HG02981 (cell line): ENCODE data around the gene NRARP.
"Not testable (repeated sequence)": the region's sequence is repeated elsewhere in the genome, so short reads cannot be mapped to it uniquely, and the experiment has no call there.

Experiments used
- ATAC-seq: cut with Tn5 transposase; IDR thresholded peaks from one replicate; pipeline ENCODE4 v1.9.1; 2021; ENCODE audit warnings: mild to moderate bottlenecking, moderate library complexity; ENCODE audit not compliant: unreplicated experiment

The NRARP gene

GRCh38 chr9:137266162-137266527, 35.9 kb downstream of the NRARP start:
- no peak for ATAC-seq

DNA sequence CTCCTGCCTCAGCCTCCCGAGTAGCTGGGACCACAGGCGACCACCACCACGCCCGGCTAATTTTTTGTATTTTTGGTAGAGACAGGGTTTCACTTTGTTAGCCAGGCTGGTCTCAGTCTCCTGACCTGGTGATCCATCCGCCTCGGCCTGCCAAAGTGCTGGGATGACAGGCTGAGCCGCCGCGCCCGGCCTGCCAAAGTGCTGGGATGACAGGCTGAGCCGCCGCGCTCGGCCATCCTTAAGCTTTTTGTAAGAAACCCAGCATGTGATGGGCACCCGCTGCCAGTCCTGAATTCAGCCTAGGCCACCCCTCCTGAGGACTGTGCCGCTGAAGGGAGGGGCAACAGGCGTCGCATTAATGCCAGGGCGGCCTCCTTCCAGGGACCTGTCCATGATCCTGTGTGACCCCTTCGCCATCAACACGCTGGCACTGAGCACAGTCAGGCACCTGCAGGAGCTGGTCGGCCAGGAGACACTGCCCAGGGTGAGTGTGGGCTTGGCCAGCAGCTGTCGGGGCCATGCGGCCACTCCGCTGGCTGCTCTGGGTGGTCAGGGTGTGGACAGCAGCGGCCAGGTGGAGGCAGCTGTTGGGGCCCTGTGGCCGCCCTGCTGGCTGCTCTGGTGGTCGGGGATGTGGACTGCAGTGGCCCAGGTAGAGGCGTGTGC, 36.4 kb downstream of the NRARP start:
- no peak for ATAC-seq

DNA sequence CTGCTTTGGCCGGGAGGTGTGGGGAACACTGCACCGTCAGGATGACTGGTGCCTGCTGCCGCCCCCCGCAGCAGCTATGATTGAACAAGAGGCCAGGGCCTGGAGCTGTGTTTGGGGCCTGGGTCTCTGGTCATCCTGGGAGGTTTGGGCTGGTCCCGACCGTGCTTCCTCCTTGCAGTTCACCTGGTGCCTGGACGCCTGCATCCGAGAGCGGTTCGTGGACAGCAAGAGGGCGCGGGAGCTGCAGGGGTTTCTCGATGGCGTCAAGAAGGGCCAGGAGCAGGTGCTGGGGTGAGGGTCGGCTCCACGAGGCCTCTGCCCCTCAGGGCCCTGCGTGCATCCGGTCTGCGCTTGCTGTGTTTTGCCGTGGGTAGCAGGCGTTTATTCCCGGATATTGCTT, 38.0 kb downstream of the NRARP start:
- no peak for ATAC-seq

DNA sequence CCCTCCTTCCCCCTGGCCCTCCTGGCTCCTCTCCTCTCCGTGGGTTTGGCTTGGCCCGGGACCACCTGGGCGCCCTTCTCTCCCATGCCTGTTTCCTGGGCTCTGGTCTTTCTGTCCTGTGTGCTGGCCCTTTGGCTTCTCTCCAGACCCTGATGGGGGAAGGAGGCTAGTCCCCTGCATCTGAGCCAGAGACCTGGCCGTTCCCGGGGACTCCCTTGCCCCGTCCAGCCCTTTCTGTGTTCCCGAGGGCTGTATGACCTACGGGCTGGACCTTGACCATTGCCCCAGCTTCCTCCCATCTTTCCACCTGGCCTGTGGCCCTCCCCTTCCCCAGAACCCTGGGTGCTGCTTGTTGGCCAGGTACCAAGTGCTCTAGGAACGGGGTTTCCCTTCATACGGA, 38.6 kb downstream of the NRARP start:
- ATAC-seq = no peak

GRCh38 chr9:137262909-137263285, 39.2 kb downstream of the NRARP start:
- no peak for ATAC-seq

DNA sequence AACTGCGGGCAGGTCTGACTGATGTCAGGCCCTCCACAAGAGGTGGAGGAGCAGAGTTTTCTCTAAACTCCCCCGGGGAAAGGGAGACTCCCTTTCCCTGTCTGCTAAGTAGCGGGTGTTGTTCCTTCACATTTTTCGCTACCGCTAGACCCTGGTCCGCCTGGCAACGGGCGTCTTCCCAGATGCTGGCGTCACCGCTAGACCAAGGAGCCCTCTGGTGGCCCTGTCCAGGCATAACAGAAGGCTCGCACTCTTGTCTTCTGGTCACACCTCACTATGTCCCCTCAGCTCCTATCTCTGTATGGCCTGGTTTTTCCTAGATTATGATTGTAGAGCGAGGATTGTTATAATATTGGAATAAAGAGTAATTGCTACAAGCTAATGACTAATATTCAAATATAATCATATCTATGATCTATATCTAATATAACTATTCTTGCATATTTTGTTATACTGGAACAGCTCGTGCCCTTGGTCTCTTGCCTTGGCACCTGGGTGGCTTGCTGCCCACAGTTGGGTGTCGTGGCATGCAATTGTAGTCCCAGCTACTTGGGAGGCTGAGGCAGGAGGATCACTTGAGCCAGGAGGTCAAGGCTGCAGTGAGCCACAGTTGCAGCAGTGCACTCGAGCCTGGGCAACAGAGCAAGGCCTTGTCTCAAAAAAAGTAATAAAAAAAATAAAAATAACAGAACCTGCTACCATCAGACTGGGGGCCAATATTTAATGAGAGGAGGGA, 39.7 kb downstream of the NRARP start:
- ATAC-seq = not testable (repeated sequence)

DNA sequence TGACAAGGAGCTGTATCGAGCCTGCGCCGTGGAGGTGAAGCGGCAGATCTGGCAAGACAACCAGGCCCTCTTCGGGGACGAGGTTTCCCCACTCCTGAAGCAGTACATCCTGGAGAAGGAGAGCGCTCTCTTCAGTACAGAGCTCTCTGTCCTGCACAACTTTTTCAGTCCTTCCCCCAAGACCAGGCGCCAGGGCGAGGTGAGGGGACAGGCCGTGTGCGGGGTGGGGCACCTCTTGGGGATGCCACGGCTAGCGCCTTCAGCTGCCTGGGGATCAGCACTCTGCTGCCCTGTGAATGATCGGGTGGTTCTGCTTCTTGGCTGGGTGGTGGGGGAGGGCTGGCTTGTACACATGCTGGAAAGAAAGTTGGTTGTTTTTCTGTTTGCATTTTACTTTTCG, 45.2 kb downstream of the NRARP start:
- no peak for ATAC-seq

GRCh38 chr9:137256362-137256761, 45.7 kb downstream of the NRARP start:
- no peak for ATAC-seq

- peak; percentile 20 for ATAC-seq
These were observed 46.5 kb downstream of the NRARP start for GRCh38 chr9:137255448-137256114.

GRCh38 chr9:137254624-137255447, 47.2 kb downstream of the NRARP start, which contains the start of gene NELFB:
Gene NELFB, plus strand, starts transcription at chr9:137255327.
- peak; percentile 82 for ATAC-seq

GRCh38 chr9:137253717-137254623, 48.1 kb downstream of the NRARP start:
- ATAC-seq = no peak

DNA sequence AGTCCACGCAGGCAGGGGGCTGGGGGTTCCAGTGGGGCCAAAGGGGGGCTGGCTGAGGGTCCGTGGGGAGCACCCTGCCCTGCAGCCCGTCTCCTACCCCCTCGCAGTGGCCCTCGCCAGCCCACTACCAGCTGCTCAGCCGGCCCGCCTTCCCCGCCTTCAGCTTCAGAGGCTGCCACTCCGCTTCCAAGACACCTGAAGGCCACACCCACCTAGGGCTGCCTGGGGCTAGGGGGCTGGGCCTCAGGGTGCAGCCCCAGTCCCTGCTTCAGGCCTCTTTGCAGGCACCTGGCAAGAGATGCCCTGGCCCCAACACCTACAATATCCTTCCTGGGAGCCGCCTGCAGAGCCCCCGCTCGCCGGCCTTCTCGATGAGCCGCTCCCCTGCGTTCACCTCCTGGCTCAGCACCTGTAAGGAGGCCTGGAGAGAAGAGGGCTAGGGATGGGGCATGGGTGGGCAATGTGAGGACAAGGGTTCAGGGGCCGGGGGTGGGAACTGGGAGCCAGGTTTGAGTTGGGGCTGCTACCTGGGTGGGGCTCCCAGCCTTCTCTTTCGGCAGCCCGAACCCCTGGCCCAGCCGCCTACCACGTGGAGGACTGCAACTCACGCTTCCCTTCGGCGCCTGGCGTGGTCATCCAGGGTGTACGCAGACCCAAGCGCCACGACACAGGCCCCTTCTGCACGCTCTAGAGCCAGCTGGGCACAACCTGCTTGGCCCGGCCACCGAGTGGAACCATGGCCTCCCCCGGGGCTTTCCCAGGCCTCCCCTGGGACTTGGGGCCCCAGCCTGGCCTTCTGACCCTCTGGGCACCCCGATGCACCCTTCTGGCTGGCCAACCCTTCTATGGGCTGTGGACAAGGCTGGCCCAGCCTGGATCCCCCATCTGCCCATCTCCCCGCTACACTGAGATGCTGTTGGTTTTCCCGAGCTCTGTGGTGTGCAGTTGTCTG, 49.2 kb downstream of the NRARP start:
- ATAC-seq = no peak

DNA sequence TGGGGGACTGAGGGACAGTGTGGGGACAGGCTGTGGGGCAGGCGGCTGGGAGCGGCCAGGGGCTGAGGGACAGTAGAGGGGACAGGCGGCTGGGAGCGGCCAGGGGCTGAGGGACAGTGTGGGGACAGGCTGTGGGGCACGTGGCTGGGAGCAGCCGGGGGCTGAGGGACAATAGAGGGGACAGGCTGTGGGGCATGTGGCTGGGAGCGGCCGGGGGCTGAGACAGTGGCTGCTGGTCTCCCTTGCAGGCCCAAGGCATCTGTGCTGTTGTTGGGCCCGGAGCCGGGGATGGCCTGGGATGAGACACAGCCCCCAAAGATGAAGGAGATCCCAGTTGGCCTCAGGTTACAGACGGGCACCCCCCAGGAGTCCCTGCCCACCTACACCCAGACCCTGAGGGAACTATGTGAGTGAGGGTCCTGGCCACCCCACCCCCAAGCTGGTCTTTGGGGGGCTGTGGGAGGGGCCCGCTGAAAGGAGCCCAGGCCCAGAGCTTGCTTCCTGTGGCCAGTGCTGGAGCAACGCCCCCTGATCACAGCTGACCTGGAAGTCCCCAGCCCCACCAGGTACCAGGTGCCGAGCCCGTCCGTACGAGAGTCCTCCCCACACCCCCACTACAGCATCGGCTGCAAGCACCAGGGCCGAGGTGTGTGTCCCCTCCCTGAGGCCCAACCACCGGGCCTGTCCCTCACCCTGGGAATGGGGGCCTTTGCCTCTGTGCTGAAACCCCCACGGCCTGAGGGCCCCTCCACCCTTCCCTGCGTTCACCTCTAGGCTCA, 50.4 kb downstream of the NRARP start:
- no peak for ATAC-seq

DNA sequence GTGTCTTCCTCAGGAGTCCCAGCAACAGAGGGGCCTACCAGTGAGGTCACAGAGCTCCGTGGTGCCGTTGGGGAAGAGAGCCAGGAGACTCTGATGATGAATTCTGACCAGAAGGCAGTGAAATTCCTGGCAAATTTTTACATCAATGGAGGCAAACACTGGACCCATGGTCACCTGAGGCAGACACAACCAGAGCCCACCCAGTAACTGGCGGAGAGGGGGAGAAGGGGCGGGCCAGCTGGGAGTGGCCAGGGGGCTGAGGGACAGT, 50.9 kb downstream of the NRARP start, which contains the start of gene STPG3:
STPG3 (plus strand) TSS at position 93 of the 268 bp plus-strand sequence; CDS start at position 94, 1 bp downstream.
- no peak for ATAC-seq

DNA sequence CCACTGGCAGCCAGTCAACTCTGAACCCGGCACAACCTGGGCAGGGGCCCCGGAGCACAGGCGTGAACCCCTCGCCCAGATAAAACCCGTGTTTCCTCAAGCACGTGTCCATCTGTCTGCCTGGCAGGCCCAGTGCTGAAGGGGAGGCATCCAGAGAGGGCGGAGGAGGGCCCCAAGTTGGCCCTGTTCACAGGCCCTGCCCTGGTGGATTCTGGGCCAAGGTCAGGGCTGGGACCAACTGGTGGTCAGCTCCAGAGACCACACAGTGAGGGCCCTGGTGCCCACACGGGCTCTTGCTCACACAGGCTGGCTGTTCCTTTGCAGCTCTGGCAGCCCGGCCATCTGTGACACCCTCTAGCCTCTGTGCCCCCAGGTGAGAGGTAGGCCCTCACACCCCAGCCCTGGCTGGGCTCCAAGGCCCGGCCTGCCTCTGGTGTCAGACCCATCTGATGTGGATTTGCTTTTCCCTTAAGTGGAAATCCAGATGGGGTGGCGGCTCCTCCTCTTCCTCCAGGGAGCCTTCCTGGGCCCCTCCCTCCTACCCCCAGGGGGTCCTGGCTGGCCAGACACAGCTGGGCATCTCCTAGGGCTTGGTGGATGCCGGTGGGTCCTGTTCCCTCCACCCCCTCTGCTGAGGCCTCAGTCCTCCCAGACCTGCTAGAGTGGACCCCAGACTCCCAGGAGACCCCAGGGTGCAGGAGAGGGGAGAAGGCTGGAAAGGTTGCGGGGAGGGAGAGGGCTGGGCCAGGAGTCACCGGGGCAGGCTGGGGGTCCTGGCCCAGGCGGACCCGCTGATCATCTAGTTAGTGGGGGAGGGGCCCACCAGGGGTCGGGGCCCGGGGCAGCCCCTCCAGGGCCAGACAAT, 51.5 kb downstream of the NRARP start:
- ATAC-seq = no peak
